ENCODE results near the gene SETX.
"Not testable (repeated sequence)": the region's sequence is repeated elsewhere in the genome, so short reads cannot be mapped to it uniquely, and the experiment has no call there.

Gene SETX

DNA sequence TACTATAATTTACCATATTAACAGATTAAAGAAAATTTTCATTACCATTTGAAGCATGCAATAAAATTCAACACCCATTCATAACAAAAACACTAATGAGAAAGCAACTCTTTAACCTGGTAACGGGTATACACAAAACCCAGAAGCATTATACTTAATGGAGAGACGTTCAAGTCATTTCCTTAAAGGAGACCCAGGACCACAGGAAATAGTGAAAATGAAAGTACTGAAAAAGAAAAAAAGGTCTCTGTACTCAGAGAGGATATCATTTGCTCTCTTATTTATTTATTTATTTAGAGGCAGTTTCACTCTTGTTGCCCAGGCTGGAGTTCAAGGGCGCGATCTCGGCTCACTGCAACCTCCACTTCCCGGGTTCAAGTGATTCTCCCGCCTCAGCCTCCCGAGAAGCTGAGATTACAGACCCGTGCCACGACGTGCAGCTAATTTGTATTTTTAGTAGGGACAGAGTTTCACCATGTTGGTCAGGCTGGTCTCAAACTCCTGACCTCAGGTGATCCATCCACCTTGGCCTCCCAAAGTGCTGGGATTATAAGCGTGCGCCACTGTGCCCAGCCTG is 61.6 kb downstream of the SETX start:
- TF ChIP-seq POLR2AphosphoS5 (IDR thresholded peaks at IDR 0.05; ENCODE audit: borderline replicate concordance, low read depth, low read length) (no peak), FOXP2 (optimal IDR thresholded peaks at IDR 0.05; ENCODE audit: control extremely low read depth, extremely low read length, insufficient read depth) (no peak), EZH2 (IDR thresholded peaks at IDR 0.05) (no peak)
- Histone ChIP-seq H3K4me3 (no peak overlapping the region), H3K9ac (ENCODE audit: insufficient read length) (no peak overlapping the region), H3K36me3 (ENCODE audit: insufficient read depth, low read length) (peaks cover 54% of the 10 kb centered on the region), H3K27ac (no peak overlapping the region), H3K9me3 (ENCODE audit: low read depth, low read length) (no peaks in the 10 kb centered on the region)
- no peak for DNase-seq (ENCODE audit: low read depth, low spot score)

DNA sequence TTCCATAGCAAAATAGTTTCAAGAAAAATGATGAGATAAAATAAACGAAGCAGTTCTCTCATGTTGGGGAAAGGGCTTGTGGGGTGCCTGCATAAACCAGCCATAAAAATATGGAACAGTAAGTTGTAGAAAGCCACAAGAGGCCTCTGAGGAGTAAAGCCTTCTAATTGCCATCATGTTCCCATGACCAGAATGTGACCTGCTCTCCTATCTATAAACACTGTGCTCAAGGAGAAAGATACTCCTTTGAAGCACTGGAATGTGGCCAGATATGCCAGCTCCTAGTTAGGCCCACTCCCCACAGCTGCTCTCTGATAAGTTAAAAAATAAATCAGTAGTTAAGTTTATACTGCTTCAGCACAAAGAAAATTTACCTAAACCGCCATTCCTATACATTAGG is 65.8 kb downstream of the SETX start:
- no peaks in the 10 kb centered on the region for H3K9me3 ChIP-seq (ENCODE audit: low read depth, low read length)
- no peak for DNase-seq (ENCODE audit: low read depth, low spot score)
- TF ChIP-seq EZH2 (IDR thresholded peaks at IDR 0.05) (no peak), POLR2AphosphoS5 (IDR thresholded peaks at IDR 0.05; ENCODE audit: borderline replicate concordance, low read depth, low read length) (no peak), FOXP2 (optimal IDR thresholded peaks at IDR 0.05; ENCODE audit: control extremely low read depth, extremely low read length, insufficient read depth) (no peak)
- H3K36me3 ChIP-seq (ENCODE audit: insufficient read depth, low read length), result peaks cover 39% of the 10 kb centered on the region
- no peak overlapping the region for H3K9ac ChIP-seq (ENCODE audit: insufficient read length)
- no peak overlapping the region for H3K4me3 ChIP-seq
- no peak overlapping the region for H3K27ac ChIP-seq

DNA sequence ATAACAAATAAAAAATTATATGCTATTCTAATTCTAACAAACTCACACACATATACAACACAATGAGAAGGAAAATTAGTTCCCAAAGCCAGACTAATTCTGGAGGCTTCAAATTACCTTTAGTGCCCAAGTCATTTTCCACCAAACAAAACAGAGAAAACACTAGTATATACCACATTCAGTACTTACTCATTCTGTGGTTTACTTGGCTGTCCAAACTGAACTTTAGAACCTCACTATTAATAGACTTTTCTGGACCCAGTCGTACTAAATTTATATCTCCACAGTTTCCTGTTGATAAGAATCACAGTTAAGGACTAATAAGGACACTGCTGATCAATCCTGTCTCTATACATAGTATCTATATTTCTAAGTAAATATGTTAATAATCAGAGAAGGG is 66.4 kb downstream of the SETX start:
- no peak overlapping the region for H3K27ac ChIP-seq
- no peak for DNase-seq (ENCODE audit: low read depth, low spot score)
- no peak overlapping the region for H3K9ac ChIP-seq (ENCODE audit: insufficient read length)
- TF ChIP-seq EZH2 (IDR thresholded peaks at IDR 0.05) (no peak), POLR2AphosphoS5 (IDR thresholded peaks at IDR 0.05; ENCODE audit: borderline replicate concordance, low read depth, low read length) (no peak), FOXP2 (optimal IDR thresholded peaks at IDR 0.05; ENCODE audit: control extremely low read depth, extremely low read length, insufficient read depth) (no peak)
- H3K4me3 ChIP-seq, result no peak overlapping the region
- H3K9me3 ChIP-seq (ENCODE audit: low read depth, low read length), result no peaks in the 10 kb centered on the region
- H3K36me3 ChIP-seq (ENCODE audit: insufficient read depth, low read length), result peaks cover 44% of the 10 kb centered on the region

DNA sequence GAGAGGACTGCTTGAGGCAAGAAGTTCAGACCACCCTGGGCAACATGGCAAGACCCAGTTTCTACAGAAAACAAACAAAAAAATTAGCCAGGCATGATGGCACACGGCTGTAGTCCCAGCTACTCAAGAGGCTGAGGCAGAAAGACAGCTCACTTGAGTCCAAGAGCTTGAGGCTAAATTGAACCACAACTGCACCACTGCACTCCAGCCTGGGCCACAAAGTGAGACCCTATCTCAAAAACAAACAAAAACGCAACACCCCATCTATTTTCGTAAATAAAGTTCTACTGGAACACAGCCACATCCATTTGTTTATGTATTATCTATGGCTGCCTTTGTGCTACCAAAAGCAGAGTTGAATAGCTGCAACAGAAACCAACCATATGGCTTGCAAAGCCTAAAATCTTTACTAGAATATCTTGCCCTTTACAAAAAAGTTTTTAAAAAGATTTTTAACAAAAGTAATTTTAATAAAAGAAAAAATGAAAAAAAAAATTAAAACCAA is 67.5 kb downstream of the SETX start:
- Histone ChIP-seq H3K4me3 (no peak overlapping the region), H3K36me3 (ENCODE audit: insufficient read depth, low read length) (peaks cover 54% of the 10 kb centered on the region), H3K9me3 (ENCODE audit: low read depth, low read length) (no peaks in the 10 kb centered on the region), H3K27ac (no peak overlapping the region), H3K9ac (ENCODE audit: insufficient read length) (no peak overlapping the region)
- no peak for DNase-seq (ENCODE audit: low read depth, low spot score)
- TF ChIP-seq EZH2 (IDR thresholded peaks at IDR 0.05), result no peak
- TF ChIP-seq POLR2AphosphoS5 (IDR thresholded peaks at IDR 0.05; ENCODE audit: borderline replicate concordance, low read depth, low read length), result no peak
- TF ChIP-seq FOXP2 (optimal IDR thresholded peaks at IDR 0.05; ENCODE audit: control extremely low read depth, extremely low read length, insufficient read depth), result no peak

DNA sequence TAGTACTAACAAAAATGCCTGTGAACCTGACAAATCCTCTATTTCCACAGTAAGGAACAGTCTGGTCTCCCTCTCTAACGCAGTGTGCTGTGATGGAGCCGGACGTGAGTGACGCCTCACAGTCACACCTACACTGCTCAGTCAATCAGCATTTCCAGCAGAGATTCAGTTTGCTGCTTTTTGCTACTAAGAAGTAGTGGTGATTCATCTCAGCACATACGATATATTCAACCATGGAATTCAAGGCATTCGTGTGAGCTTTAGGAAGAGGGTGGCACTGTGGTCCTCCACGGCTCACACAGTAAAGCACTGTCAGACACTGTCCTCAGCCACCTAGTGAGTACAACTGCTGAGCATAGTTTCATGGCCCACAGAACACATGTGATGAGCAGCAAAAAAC is 70.9 kb downstream of the SETX start:
- no peak overlapping the region for H3K27ac ChIP-seq

DNA sequence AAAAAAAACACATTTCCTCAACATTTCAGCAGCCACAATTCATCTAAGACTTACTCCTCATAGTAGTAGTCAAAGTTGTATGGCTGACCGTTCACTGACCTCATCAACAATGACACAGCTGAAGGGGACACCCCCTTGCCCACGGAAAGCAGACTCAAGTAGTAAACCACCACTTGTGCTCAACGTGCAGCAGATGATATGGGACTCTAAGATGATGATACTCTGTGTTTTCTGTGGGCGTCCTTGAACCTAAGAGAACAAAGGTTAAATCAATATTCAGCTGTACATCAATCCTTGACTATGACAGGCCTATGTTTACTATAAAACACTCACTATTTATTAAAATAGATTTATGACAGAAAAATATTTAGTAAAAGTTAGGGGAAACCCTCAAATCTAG is 71.6 kb downstream of the SETX start:
- TF ChIP-seq FOXP2 (optimal IDR thresholded peaks at IDR 0.05; ENCODE audit: control extremely low read depth, extremely low read length, insufficient read depth) (no peak), POLR2AphosphoS5 (IDR thresholded peaks at IDR 0.05; ENCODE audit: borderline replicate concordance, low read depth, low read length) (no peak), EZH2 (IDR thresholded peaks at IDR 0.05) (no peak)
- Histone ChIP-seq H3K9ac (ENCODE audit: insufficient read length) (no peak overlapping the region), H3K4me3 (no peak overlapping the region), H3K27ac (no peak overlapping the region), H3K9me3 (ENCODE audit: low read depth, low read length) (no peaks in the 10 kb centered on the region), H3K36me3 (ENCODE audit: insufficient read depth, low read length) (peaks cover 78% of the 10 kb centered on the region)
- DNase-seq (ENCODE audit: low read depth, low spot score), result no peak

More for the DNA sequence above, 70.9 kb downstream of the SETX start:
- Histone ChIP-seq H3K36me3 (ENCODE audit: insufficient read depth, low read length) (peaks cover 79% of the 10 kb centered on the region), H3K9ac (ENCODE audit: insufficient read length) (no peak overlapping the region), H3K9me3 (ENCODE audit: low read depth, low read length) (no peaks in the 10 kb centered on the region), H3K4me3 (no peak overlapping the region)
- no peak for DNase-seq (ENCODE audit: low read depth, low spot score)
- TF ChIP-seq POLR2AphosphoS5 (IDR thresholded peaks at IDR 0.05; ENCODE audit: borderline replicate concordance, low read depth, low read length) (no peak), FOXP2 (optimal IDR thresholded peaks at IDR 0.05; ENCODE audit: control extremely low read depth, extremely low read length, insufficient read depth) (no peak)

DNA sequence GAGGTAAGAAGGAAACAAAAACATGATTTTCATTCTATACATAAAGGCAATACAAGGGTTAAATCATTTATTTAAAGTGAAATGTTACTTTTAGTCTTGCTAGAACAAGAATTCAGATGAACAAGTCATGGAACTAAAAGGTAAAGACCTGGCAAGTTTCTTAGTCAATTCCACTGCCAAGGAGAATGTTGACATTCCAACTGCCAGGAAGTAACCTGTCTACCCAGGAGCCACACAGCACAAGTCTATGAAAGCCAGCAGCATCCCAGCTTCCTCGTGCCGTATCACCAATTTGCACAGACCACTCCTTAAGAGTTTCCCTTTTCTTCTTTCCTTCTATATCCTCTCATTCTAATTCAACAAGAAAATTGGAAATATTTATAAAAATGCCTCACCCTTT is 79.9 kb downstream of the SETX start:
- no peak overlapping the region for H3K27ac ChIP-seq
- TF ChIP-seq FOXP2 (optimal IDR thresholded peaks at IDR 0.05; ENCODE audit: control extremely low read depth, extremely low read length, insufficient read depth) (no peak), POLR2AphosphoS5 (IDR thresholded peaks at IDR 0.05; ENCODE audit: borderline replicate concordance, low read depth, low read length) (no peak), EZH2 (IDR thresholded peaks at IDR 0.05) (no peak)
- no peaks in the 10 kb centered on the region for H3K9me3 ChIP-seq (ENCODE audit: low read depth, low read length)
- DNase-seq (ENCODE audit: low read depth, low spot score), result no peak
- H3K36me3 ChIP-seq (ENCODE audit: insufficient read depth, low read length), result peaks cover 73% of the 10 kb centered on the region
- H3K4me3 ChIP-seq, result no peak overlapping the region
- no peak overlapping the region for H3K9ac ChIP-seq (ENCODE audit: insufficient read length)

DNA sequence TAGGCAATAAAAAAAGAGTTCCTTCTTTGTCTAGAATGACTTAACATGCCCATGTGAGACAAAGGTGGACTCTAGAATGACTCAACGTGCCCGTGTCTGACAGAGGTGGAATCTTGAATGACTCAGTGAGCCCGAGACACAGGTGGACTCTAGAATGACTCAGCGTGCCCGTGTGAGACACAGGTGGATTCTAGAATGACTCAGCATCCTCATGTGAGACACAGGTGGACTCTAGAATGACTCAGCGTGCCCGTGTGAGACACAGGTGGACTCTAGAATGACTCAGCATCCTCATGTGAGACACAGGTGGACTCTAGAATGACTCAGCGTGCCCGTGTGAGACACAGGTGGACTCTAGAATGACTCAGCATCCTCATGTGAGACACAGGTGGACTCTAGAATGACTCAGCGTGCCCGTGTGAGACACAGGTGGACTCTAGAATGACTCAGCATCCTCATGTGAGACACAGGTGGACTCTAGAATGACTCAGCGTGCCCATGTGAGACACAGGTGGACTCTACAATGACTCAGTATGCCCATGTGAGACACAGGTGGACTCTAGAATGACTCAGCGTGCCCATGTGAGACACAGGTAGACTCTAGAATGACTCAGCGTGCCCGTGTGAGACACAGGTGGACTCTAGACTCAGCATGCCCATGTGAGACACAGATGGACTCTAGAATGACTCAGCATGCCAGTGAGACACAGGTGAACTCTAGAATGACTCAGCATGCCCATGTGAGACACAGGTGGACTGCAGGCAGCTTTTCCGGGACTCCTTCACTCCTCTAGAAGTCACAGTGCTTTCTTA is 84.9 kb downstream of the SETX start:
- H3K9ac ChIP-seq (ENCODE audit: insufficient read length); H3K4me3 ChIP-seq; DNase-seq (ENCODE audit: low read depth, low spot score); H3K9me3 ChIP-seq (ENCODE audit: low read depth, low read length): not testable (repeated sequence)
- Histone ChIP-seq H3K36me3 (ENCODE audit: insufficient read depth, low read length) (peaks cover 53% of the 10 kb centered on the region), H3K27ac (peak overlapping the region; percentile 44; the same call in 1 of the 2 replicates)

Data from SK-N-MC (cell line).